NCI-H1417 (cell line): Measurements from ENCODE around the gene EXO1.
"Not testable (repeated sequence)": the region's sequence is repeated elsewhere in the genome, so short reads cannot be mapped to it uniquely, and the experiment has no call there.

ENCODE experiments used
- DNase-seq, 3 experiments: peaks; one replicate each; lab custom pipeline; 2025; lab: John Stamatoyannopoulos, UW

Gene EXO1

GRCh38 chr1:241836941-241837340 lies 11.1 kb upstream of the EXO1 start:
- DNase-seq: no peak

GRCh38 chr1:241837416-241837815 lies 10.6 kb upstream of the EXO1 start:
- no peak for DNase-seq

GRCh38 chr1:241837901-241838300 lies 10.1 kb upstream of the EXO1 start:
- DNase-seq: no peak

GRCh38 chr1:241838897-241839296 lies 9.1 kb upstream of the EXO1 start:
- no peak for DNase-seq

GRCh38 chr1:241839369-241839979 lies 8.5 kb upstream of the EXO1 start:
- no peak for DNase-seq

GRCh38 chr1:241840164-241840563 lies 7.8 kb upstream of the EXO1 start:
- no peak for DNase-seq

GRCh38 chr1:241841691-241842090 lies 6.3 kb upstream of the EXO1 start:
- DNase-seq: peak; percentile 24 to 87 (median 56)

GRCh38 chr1:241842565-241842964 lies 5.4 kb upstream of the EXO1 start:
- no peak for DNase-seq

GRCh38 chr1:241844593-241844992 lies 3.4 kb upstream of the EXO1 start:
- DNase-seq: peak in 1 of 3 experiments; percentile 47

- DNase-seq: no peak
These were observed 1.6 kb upstream of the EXO1 start for GRCh38 chr1:241846375-241846774.

GRCh38 chr1:241846862-241847539 lies 1.0 kb upstream of the EXO1 start:
- DNase-seq: no peak

- no peak for DNase-seq
These were observed 536 bp upstream of the EXO1 start for GRCh38 chr1:241847540-241847795.

GRCh38 chr1:241848686-241849344 lies 811 bp downstream of the EXO1 start:
- no peak for DNase-seq

- DNase-seq: no peak
These were observed 1.3 kb downstream of the EXO1 start for GRCh38 chr1:241849345-241849695.

GRCh38 chr1:241855545-241856140 lies 7.6 kb downstream of the EXO1 start:
- not testable (repeated sequence) for DNase-seq

GRCh38 chr1:241857131-241857530 lies 9.1 kb downstream of the EXO1 start:
- peak in 1 of 3 experiments; percentile 15 for DNase-seq

- no peak for DNase-seq
These were observed 12.9 kb downstream of the EXO1 start for GRCh38 chr1:241860922-241861321.

- DNase-seq: no peak
These were observed 21.0 kb downstream of the EXO1 start for GRCh38 chr1:241869022-241869421.

GRCh38 chr1:241870336-241870735 lies 22.3 kb downstream of the EXO1 start:
- no peak for DNase-seq

- no peak for DNase-seq
These were observed 22.9 kb downstream of the EXO1 start for GRCh38 chr1:241870746-241871430.

GRCh38 chr1:241881440-241881839 lies 33.4 kb downstream of the EXO1 start:
- DNase-seq: no peak

GRCh38 chr1:241883159-241883558 lies 35.2 kb downstream of the EXO1 start:
- no peak for DNase-seq

- DNase-seq: no peak
These were observed 40.2 kb downstream of the EXO1 start for GRCh38 chr1:241888232-241888631.
